Measurements from ENCODE around the gene ADAM15. TPM values are rescaled to one million over a fixed set of nuclear protein-coding genes. Genes with fewer than 3 reads are reported as not detected.

The ADAM15 gene
- polyA plus RNA-seq, 1 donor from 2014 or later: 24.8 TPM

DNA sequence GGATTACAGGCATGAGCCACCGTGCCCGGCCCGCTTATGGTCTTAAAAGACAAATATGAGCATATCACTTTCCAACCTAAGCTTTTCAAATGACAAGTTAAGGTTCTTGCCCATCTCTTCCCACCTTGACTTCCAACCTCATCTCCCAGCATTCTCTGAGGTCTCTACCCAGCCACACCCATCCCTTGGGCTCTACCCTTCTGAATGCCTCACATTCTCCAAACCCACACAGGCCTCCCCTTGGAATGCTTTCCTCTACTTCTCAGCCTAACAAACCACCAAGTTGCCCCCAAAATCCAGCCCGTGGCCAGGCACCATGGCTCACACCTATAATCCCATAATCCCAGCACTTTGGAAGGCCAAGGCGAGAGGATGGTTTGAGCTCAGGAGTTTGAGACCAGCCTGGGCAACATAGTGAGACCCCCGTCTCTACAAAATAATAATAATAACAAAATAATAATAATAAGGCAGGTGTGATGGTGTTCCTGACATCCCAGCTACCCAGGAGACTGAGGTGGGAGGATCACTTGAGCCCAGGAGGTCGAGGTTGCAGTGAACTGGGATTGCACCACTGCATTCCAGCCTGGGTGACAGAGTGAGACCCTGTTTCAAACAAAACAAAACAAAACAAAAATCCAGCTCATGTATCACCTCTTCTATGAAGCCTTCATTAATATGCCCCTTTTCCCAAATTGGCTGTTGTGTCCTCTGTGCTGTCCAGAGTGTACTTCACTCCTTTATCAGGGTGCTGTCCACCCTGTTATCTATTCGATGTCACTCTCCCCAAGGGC, 28.8 kb upstream of the ADAM15 start:
- no peak overlapping the region for H3K4me2 ChIP-seq (ENCODE audit: low read length)
- no peaks in the 10 kb centered on the region for H3K79me2 ChIP-seq (replicated peaks; ENCODE audit: insufficient read depth, low read length)
- no peaks in the 10 kb centered on the region for H3K9me2 ChIP-seq (ENCODE audit: insufficient read depth, low read length)
- H3K27me3 ChIP-seq (ENCODE audit: insufficient read depth, low read depth, low read length): no peaks in the 10 kb centered on the region
- H3K4me3 ChIP-seq (ENCODE audit: low read length): no peak overlapping the region
- no peak overlapping the region for H2AFZ ChIP-seq (ENCODE audit: low read depth, low read length)
- H3K36me3 ChIP-seq (ENCODE audit: insufficient read depth, low read length): no peaks in the 10 kb centered on the region
- no peaks in the 10 kb centered on the region for H4K20me1 ChIP-seq (ENCODE audit: insufficient read depth)
- no peaks in the 10 kb centered on the region for H3F3A ChIP-seq (ENCODE audit: insufficient read depth, low read length, poor library complexity, severe bottlenecking)
- H3K9ac ChIP-seq (ENCODE audit: low read length): no peak overlapping the region
- TF ChIP-seq TAF1 (IDR thresholded peaks at IDR 0.05; ENCODE audit: low read depth) (no peak), SMC3 (conservative IDR thresholded peaks at IDR 0.05; ENCODE audit: poor library complexity) (no peak), EZH2 (IDR thresholded peaks at IDR 0.05; ENCODE audit: borderline replicate concordance, insufficient read depth, low read length, poor library complexity, severe bottlenecking) (no peak), MXI1 (conservative IDR thresholded peaks at IDR 0.05; ENCODE audit: poor library complexity, severe bottlenecking) (no peak), EP300 (conservative IDR thresholded peaks at IDR 0.05; ENCODE audit: poor library complexity, severe bottlenecking) (no peak), RAD21 (conservative IDR thresholded peaks at IDR 0.05) (no peak), POLR2AphosphoS5 (IDR thresholded peaks at IDR 0.05) (no peak)
- TF ChIP-seq, protein P1, sequence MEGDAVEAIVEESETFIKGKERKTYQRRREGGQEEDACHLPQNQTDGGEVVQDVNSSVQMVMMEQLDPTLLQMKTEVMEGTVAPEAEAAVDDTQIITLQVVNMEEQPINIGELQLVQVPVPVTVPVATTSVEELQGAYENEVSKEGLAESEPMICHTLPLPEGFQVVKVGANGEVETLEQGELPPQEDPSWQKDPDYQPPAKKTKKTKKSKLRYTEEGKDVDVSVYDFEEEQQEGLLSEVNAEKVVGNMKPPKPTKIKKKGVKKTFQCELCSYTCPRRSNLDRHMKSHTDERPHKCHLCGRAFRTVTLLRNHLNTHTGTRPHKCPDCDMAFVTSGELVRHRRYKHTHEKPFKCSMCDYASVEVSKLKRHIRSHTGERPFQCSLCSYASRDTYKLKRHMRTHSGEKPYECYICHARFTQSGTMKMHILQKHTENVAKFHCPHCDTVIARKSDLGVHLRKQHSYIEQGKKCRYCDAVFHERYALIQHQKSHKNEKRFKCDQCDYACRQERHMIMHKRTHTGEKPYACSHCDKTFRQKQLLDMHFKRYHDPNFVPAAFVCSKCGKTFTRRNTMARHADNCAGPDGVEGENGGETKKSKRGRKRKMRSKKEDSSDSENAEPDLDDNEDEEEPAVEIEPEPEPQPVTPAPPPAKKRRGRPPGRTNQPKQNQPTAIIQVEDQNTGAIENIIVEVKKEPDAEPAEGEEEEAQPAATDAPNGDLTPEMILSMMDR (IDR thresholded peaks at IDR 0.05; ENCODE audit: poor library complexity, severe bottlenecking): no peak
- TF ChIP-seq, protein P2, sequence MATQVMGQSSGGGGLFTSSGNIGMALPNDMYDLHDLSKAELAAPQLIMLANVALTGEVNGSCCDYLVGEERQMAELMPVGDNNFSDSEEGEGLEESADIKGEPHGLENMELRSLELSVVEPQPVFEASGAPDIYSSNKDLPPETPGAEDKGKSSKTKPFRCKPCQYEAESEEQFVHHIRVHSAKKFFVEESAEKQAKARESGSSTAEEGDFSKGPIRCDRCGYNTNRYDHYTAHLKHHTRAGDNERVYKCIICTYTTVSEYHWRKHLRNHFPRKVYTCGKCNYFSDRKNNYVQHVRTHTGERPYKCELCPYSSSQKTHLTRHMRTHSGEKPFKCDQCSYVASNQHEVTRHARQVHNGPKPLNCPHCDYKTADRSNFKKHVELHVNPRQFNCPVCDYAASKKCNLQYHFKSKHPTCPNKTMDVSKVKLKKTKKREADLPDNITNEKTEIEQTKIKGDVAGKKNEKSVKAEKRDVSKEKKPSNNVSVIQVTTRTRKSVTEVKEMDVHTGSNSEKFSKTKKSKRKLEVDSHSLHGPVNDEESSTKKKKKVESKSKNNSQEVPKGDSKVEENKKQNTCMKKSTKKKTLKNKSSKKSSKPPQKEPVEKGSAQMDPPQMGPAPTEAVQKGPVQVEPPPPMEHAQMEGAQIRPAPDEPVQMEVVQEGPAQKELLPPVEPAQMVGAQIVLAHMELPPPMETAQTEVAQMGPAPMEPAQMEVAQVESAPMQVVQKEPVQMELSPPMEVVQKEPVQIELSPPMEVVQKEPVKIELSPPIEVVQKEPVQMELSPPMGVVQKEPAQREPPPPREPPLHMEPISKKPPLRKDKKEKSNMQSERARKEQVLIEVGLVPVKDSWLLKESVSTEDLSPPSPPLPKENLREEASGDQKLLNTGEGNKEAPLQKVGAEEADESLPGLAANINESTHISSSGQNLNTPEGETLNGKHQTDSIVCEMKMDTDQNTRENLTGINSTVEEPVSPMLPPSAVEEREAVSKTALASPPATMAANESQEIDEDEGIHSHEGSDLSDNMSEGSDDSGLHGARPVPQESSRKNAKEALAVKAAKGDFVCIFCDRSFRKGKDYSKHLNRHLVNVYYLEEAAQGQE (IDR thresholded peaks at IDR 0.05; ENCODE audit: borderline replicate concordance): no peak
- no peak overlapping the region for H3K27ac ChIP-seq (ENCODE audit: low read length)
- no peaks in the 10 kb centered on the region for H3K9me3 ChIP-seq (ENCODE audit: low read length)

DNA sequence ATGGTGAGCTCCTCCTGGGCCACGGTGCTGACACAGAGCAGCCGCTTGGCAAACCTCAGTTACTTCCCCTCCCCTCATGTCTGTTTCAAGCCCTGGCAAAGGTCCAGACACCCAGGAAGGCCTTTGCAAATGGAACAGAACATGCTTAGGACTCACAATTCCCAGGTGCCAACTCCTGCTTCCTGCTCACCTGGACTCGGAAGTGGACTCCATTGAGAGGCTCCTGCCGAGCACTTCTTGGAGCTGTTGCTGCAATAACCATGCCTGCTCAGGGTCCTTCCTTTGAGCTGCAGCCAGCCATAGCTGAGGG, 28.2 kb upstream of the ADAM15 start:
- H3K79me2 ChIP-seq (replicated peaks; ENCODE audit: insufficient read depth, low read length): no peaks in the 10 kb centered on the region
- no peaks in the 10 kb centered on the region for H3K36me3 ChIP-seq (ENCODE audit: insufficient read depth, low read length)
- no peaks in the 10 kb centered on the region for H3K27me3 ChIP-seq (ENCODE audit: insufficient read depth, low read depth, low read length)
- no peaks in the 10 kb centered on the region for H4K20me1 ChIP-seq (ENCODE audit: insufficient read depth)
- no peak overlapping the region for H3K27ac ChIP-seq (ENCODE audit: low read length)
- H3K9me3 ChIP-seq (ENCODE audit: low read length): no peaks in the 10 kb centered on the region
- H3K9me2 ChIP-seq (ENCODE audit: insufficient read depth, low read length): no peaks in the 10 kb centered on the region
- no peaks in the 10 kb centered on the region for H3F3A ChIP-seq (ENCODE audit: insufficient read depth, low read length, poor library complexity, severe bottlenecking)
- H2AFZ ChIP-seq (ENCODE audit: low read depth, low read length): no peak overlapping the region
- H3K4me3 ChIP-seq (ENCODE audit: low read length): no peak overlapping the region
- H3K9ac ChIP-seq (ENCODE audit: low read length): no peak overlapping the region
- TF ChIP-seq EZH2 (IDR thresholded peaks at IDR 0.05; ENCODE audit: borderline replicate concordance, insufficient read depth, low read length, poor library complexity, severe bottlenecking): no peak
- no peak for TF ChIP-seq MXI1 (conservative IDR thresholded peaks at IDR 0.05; ENCODE audit: poor library complexity, severe bottlenecking)
- TF ChIP-seq, protein P2 (IDR thresholded peaks at IDR 0.05; ENCODE audit: borderline replicate concordance): no peak
- TF ChIP-seq TAF1 (IDR thresholded peaks at IDR 0.05; ENCODE audit: low read depth): no peak
- TF ChIP-seq POLR2AphosphoS5 (IDR thresholded peaks at IDR 0.05): no peak
- TF ChIP-seq, protein P1 (IDR thresholded peaks at IDR 0.05; ENCODE audit: poor library complexity, severe bottlenecking): no peak
- no peak for TF ChIP-seq RAD21 (conservative IDR thresholded peaks at IDR 0.05)
- no peak for TF ChIP-seq EP300 (conservative IDR thresholded peaks at IDR 0.05; ENCODE audit: poor library complexity, severe bottlenecking)
- H3K4me2 ChIP-seq (ENCODE audit: low read length): no peak overlapping the region

All from neural cell (in vitro differentiated cells).